ENCODE data around the gene HCST. TPM values are rescaled to one million over a fixed set of nuclear protein-coding genes. Genes with fewer than 3 reads are reported as not detected.

Gene HCST
- total RNA-seq, 2 experiments from 2014 or later, result 11.7 to 14.5 TPM

- peaks cover 37% of the 10 kb centered on the region for H3K4me1 Mint-ChIP-seq (ENCODE audit: low read depth)
- no peaks in the 10 kb centered on the region for H3K27me3 Mint-ChIP-seq (ENCODE audit: low read depth)
- H3K27ac Mint-ChIP-seq, result no peak overlapping the region
- intact Hi-C loops (cut with micrococcal nuclease), result no loop called here
- no peaks in the 10 kb centered on the region for H3K36me3 Mint-ChIP-seq (ENCODE audit: low read depth)
- H3K4me3 Mint-ChIP-seq, result no peak overlapping the region
- no peaks in the 10 kb centered on the region for H3K9me3 Mint-ChIP-seq
- no peak for DNase-seq
- CTCF ChIA-PET, result interaction anchor here (0.6 to 4.9 kb wide), 8 partner anchors 37 to 240 kb away, joined by 3 to 69 read pairs (median 5); partner anchors contain the start of gene SYNE4
Observed at GRCh38 chr19:35932291-35932936, 30.1 kb downstream of the HCST start.

GRCh38 chr19:35935911-35936737 lies 33.8 kb downstream of the HCST start, which contains the start of gene LRFN3:
Gene LRFN3 (plus strand): TSS chr19:35936374. CDS start chr19:35939426, 3,052 bp downstream.
- H3K27me3 Mint-ChIP-seq (ENCODE audit: low read depth), result no peaks in the 10 kb centered on the region
- H3K9me3 Mint-ChIP-seq, result no peaks in the 10 kb centered on the region
- peak; percentile 63 for DNase-seq
- peaks cover 38% of the 10 kb centered on the region for H3K4me1 Mint-ChIP-seq (ENCODE audit: low read depth)
- H3K36me3 Mint-ChIP-seq (ENCODE audit: low read depth), result peaks cover 4% of the 10 kb centered on the region
- CTCF ChIA-PET, result no interaction called here
- H3K4me3 Mint-ChIP-seq, result peak within 1 kb of the TSS; percentile 84
- peak within 1 kb of the TSS; percentile 63 for H3K27ac Mint-ChIP-seq
- intact Hi-C loops (cut with micrococcal nuclease), result no loop called here

GRCh38 chr19:35936738-35937268 lies 34.5 kb downstream of the HCST start:
- CTCF ChIA-PET, result no interaction called here
- Mint-ChIP-seq H3K9me3 (no peaks in the 10 kb centered on the region), H3K4me3 (peak overlapping the region; percentile 53), H3K36me3 (ENCODE audit: low read depth) (peaks cover 4% of the 10 kb centered on the region), H3K27ac (no peak overlapping the region), H3K4me1 (ENCODE audit: low read depth) (peaks cover 35% of the 10 kb centered on the region), H3K27me3 (ENCODE audit: low read depth) (no peaks in the 10 kb centered on the region)
- no peak for DNase-seq
- intact Hi-C loops (cut with micrococcal nuclease), result no loop called here

GRCh38 chr19:35937345-35938281 lies 35.3 kb downstream of the HCST start:
- Mint-ChIP-seq H3K4me1 (ENCODE audit: low read depth) (peaks cover 30% of the 10 kb centered on the region), H3K9me3 (no peaks in the 10 kb centered on the region), H3K27ac (no peak overlapping the region), H3K36me3 (ENCODE audit: low read depth) (peaks cover 4% of the 10 kb centered on the region), H3K4me3 (peak overlapping the region; percentile 53), H3K27me3 (ENCODE audit: low read depth) (no peaks in the 10 kb centered on the region)
- DNase-seq, result no peak
- CTCF ChIA-PET, result no interaction called here
- intact Hi-C loops (cut with micrococcal nuclease), result no loop called here

- Mint-ChIP-seq H3K4me1 (ENCODE audit: low read depth) (peaks cover 30% of the 10 kb centered on the region), H3K4me3 (peak overlapping the region; percentile 53), H3K27ac (no peak overlapping the region), H3K9me3 (no peaks in the 10 kb centered on the region), H3K27me3 (ENCODE audit: low read depth) (no peaks in the 10 kb centered on the region), H3K36me3 (ENCODE audit: low read depth) (peaks cover 4% of the 10 kb centered on the region)
- CTCF ChIA-PET, result interaction anchor here (0.8 kb wide), 1 partner anchor 20 kb away, joined by 3 read pairs; no protein-coding TSS in a partner anchor
- DNase-seq, result no peak
- intact Hi-C loops (cut with micrococcal nuclease), result no loop called here
Observed at GRCh38 chr19:35938282-35939224, 36.2 kb downstream of the HCST start.

- H3K9me3 Mint-ChIP-seq, result no peaks in the 10 kb centered on the region
- no peak for DNase-seq
- H3K4me1 Mint-ChIP-seq (ENCODE audit: low read depth), result peaks cover 30% of the 10 kb centered on the region
- CTCF ChIA-PET, result interaction anchor here (0.8 to 0.9 kb wide), 2 partner anchors 8 to 19 kb away, joined by 3 read pairs; no protein-coding TSS in a partner anchor
- no peak overlapping the region for H3K4me3 Mint-ChIP-seq
- no peaks in the 10 kb centered on the region for H3K27me3 Mint-ChIP-seq (ENCODE audit: low read depth)
- no peak overlapping the region for H3K27ac Mint-ChIP-seq
- intact Hi-C loops (cut with micrococcal nuclease), result no loop called here
- peaks cover 7% of the 10 kb centered on the region for H3K36me3 Mint-ChIP-seq (ENCODE audit: low read depth)
Observed at GRCh38 chr19:35939307-35940077, 37.2 kb downstream of the HCST start.

- peaks cover 30% of the 10 kb centered on the region for H3K4me1 Mint-ChIP-seq (ENCODE audit: low read depth)
- no peaks in the 10 kb centered on the region for H3K9me3 Mint-ChIP-seq
- CTCF ChIA-PET, result interaction anchor here (0.9 kb wide), 1 partner anchor 9 kb away, joined by 3 read pairs; no protein-coding TSS in a partner anchor
Observed at GRCh38 chr19:35940078-35940775, 37.9 kb downstream of the HCST start.

GRCh38 chr19:35940839-35941238 lies 38.5 kb downstream of the HCST start:
- Mint-ChIP-seq H3K4me3 (no peak overlapping the region), H3K36me3 (ENCODE audit: low read depth) (peaks cover 7% of the 10 kb centered on the region), H3K4me1 (ENCODE audit: low read depth) (peaks cover 25% of the 10 kb centered on the region), H3K9me3 (no peaks in the 10 kb centered on the region), H3K27me3 (ENCODE audit: low read depth) (no peaks in the 10 kb centered on the region), H3K27ac (no peak overlapping the region)
- intact Hi-C loops (cut with micrococcal nuclease), result no loop called here
- CTCF ChIA-PET, result no interaction called here
- DNase-seq, result no peak

More at GRCh38 chr19:35940078-35940775, 37.9 kb downstream of the HCST start:
- H3K27me3 Mint-ChIP-seq (ENCODE audit: low read depth), result no peaks in the 10 kb centered on the region
- H3K27ac Mint-ChIP-seq, result no peak overlapping the region
- intact Hi-C loops (cut with micrococcal nuclease), result no loop called here
- H3K4me3 Mint-ChIP-seq, result no peak overlapping the region
- H3K36me3 Mint-ChIP-seq (ENCODE audit: low read depth), result peaks cover 7% of the 10 kb centered on the region
- no peak for DNase-seq

GRCh38 chr19:35942235-35942634 lies 39.9 kb downstream of the HCST start:
- no peaks in the 10 kb centered on the region for H3K27me3 Mint-ChIP-seq (ENCODE audit: low read depth)
- no peak overlapping the region for H3K27ac Mint-ChIP-seq
- DNase-seq, result no peak
- no peaks in the 10 kb centered on the region for H3K9me3 Mint-ChIP-seq
- peaks cover 7% of the 10 kb centered on the region for H3K36me3 Mint-ChIP-seq (ENCODE audit: low read depth)
- no peak overlapping the region for H3K4me3 Mint-ChIP-seq
- CTCF ChIA-PET, result interaction anchor here (0.6 to 0.7 kb wide), 2 partner anchors 13 to 247 kb away, joined by 3 to 4 read pairs; no protein-coding TSS in a partner anchor
- peaks cover 18% of the 10 kb centered on the region for H3K4me1 Mint-ChIP-seq (ENCODE audit: low read depth)
- intact Hi-C loops (cut with micrococcal nuclease), result no loop called here
